GM19240 (cell line): ENCODE results near the gene TRAF3.
A peak's percentile ranks its signal among the peaks of the same experiment; 100 is the strongest.

Experiments
- DNase-seq: peaks from one replicate; pipeline ENCODE4 v3.0.0; 2011; ENCODE audit warnings: low spot score; ENCODE audit not compliant: insufficient read length

TRAF3 gene

DNA sequence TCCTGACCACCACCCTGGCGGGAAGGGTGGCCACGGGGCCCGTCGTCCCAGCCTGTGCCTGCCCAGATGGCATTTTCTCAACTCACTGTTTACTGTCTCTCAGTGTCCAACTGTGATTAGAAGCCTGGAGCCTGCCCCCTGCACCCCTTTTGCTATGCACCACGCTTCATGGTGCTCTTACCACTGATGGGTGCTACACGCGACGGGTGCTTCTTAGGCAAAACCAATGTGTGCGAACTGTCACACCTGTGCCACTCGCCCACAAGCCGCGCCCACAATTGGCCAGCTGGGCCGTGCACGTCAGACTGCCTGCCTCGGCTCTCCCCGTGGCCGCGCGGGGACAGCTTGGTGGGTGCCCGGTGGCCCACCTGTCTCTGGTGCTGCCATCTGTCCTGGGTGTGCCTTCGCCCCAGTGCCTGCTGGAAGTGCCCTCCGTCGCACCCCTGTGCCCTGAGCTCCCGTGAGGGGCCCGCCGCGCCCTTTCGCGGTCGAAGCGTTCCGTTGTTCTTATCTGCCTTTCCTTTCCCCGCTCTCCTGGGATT lies 130.1 kb downstream of the TRAF3 start:
- no peak for DNase-seq

DNA sequence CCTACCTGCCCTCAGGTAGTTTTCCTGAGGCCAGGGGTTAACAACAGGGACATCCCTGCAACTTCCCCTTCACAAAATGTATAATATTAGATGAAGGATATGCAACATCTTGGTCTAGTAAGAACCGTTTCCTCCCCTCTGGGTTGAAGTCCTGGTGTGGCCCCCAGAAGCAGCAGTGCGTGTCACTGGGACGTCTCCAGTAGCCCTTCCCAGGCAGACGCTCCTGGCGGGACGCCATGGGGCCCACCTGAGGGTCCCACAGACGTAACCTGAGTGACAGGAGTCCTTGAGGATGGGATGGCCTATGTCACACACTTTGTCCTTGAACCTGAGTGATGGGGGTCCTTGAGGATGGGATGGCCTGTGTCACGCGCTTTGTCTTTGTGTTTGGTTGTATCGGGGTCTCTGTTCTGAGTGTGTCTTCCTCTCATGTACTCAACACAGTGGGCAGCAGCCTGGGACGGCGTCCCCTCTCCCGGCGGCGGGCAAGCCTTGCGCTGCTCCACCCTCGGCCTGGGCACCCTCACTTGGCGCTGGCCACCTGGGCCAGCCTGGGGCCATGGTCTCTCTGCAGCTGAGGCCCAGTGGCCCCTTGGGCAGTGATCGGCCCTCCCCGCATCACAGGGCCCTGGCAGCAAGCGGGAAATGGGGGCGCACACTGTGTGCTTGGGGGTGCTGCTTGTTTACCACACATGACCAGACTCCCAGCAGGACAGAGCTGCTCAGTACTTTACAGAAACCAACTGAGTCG lies 130.9 kb downstream of the TRAF3 start:
- no peak for DNase-seq

DNA sequence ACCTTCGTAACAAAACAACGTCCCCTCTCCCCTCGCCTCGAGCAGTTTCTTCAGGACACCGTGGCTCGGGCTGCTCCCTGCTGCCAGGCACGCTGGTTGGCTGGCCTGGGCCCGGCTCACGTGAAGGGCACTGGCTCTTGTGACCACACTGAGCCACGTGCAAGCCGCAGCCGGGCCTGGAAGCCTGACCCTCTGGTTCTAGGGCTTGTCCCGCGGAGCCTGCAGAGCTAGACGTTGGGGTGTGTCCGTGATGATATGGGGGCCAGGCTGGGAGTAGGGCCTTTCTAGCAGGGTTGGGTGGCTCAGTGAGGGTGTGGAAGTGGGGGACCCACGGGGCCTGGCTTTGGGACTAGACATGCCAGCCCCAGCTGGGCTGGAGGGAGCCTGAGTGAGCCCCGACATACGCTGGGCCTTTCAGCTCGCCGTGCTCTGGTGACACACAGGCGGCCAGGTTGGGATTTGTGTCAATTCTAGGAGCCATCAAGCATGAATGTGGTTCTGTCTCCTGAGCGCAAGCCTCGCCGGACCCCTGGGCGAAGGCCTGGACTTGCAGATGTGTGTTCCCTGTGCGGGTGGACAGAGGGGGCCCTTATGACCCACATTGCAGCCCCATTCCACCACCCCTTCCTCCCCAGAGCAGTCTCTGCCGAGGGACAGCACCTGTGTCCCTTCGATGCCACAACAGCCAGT lies 131.7 kb downstream of the TRAF3 start:
- no peak for DNase-seq

- DNase-seq, result no peak
These were observed 132.2 kb downstream of the TRAF3 start for GRCh38 chr14:102909462-102909861.

DNA sequence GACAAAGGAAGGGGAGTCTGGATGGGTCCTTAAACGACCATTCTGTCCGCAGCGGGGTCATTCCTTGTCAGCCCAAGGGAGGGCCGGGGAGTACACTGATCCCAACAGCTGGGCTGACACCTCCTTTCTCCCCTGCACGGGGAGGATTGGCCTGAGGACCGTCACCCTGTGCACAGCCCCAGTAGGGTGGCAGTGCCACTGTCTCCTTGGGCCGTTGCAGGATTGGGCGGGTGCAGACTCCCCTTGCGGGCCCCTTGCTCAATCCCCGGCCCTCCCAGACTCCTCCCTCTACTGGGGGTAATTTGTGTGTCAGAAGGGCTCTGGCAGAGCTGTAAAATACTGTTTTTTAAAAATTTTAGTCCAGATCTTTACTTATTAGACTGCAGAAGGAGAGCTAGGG lies 132.7 kb downstream of the TRAF3 start:
- no peak for DNase-seq

DNA sequence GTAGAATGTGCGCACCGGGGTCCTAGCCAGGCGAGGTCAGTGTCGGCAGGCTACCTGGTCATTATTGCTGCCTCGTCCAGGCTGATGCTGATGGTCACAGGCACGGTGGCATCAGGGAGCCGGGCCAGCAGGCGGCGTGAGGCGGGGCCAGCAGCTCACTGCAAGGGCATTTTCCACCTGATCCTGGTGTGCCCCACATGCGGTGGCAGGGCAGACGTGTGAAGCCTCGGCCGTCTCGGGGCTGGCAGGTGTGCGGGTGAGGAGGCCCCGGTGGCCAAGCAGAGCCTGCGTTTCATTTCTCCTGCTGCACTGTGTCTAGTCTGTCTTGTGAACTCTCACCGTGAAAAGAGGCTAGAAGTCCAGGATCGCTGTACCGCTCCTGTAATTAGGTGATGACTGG lies 133.2 kb downstream of the TRAF3 start:
- DNase-seq, result no peak

- DNase-seq, result no peak
These were observed 134.3 kb downstream of the TRAF3 start for GRCh38 chr14:102911541-102911951.

DNA sequence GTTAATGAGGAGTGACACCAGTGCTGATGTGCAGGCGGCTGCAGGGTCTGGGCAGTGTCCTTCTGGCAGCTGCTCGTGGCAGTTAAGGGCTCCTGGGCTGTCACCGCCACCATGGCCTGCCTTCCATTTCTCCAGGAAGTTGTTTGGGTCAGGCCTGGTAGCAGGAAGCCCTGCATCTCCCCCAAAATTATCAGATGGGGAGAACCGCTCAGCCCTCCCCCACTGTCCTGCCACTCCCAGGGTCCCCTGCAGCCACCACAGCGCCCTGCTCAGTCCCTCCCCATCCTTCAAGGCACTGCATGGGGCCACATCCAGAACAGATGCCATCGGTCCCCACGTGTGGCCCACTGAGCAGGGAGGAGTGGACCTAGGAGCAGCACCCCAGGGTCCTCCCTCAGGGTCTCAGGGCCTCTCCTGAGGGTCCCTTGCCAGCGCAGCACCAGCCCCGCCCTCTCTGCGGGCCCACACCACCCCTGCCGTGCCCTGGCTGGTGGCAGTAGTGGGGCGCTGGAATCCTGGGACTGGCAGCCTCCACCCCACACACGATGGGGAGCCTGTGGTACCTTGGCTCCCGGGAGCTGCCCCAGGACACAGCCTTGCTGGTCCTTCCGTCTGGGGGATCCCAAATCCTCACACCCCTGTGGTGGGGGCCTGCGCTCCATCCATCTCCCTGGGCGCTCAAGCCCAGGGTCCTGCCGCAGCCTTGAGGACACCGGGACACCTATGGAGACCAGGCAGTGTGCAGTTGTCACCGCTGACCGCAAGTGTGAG lies 134.9 kb downstream of the TRAF3 start:
- no peak for DNase-seq

GRCh38 chr14:102913341-102914211 lies 136.3 kb downstream of the TRAF3 start:
- no peak for DNase-seq

DNA sequence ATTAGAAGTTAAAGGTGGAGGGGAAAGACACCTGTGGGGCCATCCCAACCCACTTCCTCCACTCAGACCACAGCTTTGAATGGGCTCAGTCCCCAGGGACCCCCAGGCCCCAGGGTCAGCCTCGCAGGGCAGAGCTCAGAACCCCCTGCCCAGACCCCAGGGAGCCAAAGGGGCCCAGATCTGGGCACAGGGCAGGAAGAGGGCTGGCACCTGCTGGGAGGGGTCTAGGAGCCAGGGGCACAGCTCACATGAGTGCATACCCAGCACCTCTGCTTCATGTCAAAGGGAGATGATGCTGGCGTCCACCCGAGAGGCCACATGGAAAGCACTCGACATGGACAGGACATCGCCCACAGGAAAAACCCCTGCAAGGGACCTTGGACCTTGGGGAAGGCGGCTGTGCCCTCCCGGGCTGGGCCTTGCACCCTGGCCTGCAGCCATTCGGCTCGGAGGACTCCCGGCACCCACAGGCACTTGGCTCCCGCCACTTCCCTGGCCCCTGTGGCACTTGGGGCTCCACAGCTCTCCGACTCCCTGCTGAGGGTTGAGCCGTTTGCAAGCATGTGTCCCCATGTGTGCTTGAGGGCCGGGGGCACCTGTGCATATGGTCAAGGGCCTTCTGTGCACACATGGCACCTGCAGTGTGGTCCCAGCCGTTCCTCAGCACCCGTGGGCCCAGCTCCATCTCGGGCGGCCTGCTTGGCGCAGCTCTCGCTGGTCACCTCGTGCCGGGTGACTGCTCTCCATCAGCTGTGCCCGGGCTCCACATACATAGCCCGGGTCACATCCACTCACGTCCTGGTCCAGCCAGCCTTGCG lies 137.4 kb downstream of the TRAF3 start:
- DNase-seq, result no peak

DNA sequence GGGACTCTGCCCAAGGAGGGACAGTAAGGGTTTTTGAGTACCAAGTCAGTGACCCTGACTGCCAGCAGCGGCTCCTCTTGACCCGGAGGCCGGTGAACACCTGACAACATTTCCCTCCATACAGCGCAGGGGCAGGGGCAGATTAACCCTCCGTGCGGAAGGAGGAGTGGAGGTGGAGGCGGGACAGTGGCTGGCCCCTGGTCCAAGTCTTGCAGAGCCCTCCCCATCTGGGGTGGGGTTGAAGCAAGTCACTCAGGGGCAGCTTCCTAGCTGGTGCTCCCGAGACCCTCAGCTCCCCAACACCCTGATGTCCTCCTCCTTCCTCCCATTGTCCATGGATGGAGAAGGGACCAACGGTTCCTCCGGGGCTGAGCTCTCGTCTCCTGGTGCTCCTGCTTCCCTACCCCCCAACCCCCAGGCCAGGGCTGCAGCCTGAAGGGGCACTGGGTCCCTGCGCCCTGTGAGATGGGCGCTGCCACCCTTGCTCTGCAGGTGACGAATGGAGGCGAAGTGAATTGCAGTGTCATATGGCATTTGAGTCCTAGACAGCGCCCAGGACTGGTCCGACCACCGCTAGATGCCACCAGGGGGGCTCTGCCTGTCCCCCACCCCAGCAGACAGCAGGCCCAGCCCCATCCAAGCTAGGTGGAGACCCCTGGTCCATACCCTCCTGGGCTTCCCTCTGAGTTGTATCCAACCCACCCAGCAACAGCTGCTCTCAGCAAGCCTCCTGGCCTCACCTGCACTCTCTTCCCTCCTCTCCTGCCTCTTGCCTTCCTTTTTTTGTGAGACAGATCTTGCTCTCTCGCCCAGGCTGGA lies 138.3 kb downstream of the TRAF3 start:
- DNase-seq, result no peak

GRCh38 chr14:102916347-102917055 lies 139.3 kb downstream of the TRAF3 start:
- DNase-seq, result no peak

DNA sequence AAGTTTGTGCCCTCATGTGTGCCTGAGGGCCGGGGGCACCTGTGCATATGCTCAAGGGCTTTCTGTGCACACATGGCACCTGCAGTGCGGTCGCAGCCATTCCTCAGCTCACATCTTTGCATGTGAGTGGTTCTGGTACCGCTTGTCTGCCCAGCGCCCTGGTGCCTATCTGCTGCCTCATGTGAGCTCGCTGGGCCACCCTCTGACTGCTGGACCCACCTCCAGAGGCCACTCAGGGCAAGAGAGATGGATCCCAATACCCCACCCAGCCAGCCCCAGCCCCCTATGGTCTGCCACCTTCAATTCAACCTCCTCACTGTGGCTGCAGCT lies 139.8 kb downstream of the TRAF3 start:
- DNase-seq, result no peak

GRCh38 chr14:102917469-102918211 lies 140.4 kb downstream of the TRAF3 start:
- DNase-seq, result peak; percentile 91

- DNase-seq, result no peak
These were observed 141.2 kb downstream of the TRAF3 start for GRCh38 chr14:102918438-102918837.

DNA sequence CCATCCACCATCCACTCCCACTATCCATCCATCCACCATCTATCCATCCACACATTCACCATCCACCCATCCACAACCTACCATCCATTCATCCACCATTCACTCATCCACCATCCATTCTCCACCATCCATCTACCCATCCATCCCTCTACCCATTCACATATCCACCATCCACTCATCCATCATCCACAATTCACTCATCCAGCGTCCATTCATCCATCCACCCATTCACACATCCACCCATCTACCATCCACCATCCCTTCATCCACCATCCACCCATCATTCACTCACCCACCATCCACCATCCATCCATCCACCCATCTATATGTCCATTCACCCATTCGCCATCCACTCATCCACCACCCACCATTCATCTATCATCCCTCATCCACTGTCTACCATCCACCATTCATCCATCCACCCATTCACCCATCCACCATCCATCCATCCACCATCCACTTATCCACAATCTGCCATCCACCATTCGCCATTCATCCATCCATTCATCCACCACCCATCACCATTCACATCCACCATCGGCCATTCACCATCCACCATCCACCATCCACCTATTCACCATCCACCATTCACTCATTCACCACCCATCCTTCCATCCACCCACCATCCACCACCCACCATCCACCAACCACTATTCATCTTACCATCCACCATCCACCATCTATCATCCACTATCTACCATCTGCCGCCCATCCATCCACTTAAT lies 143.2 kb downstream of the TRAF3 start:
- no peak for DNase-seq

DNA sequence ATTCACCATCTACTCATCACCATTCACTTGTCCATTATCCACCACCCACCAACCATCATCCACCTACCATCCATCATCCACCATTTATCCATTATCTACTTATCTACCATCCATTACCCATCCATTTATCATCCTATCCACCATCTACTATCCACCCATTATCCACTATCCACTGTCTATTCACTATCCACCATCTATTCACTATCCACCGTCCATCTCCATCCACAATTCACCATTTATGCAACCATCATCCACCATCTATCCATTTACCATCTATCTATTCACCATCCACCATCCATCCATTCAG lies 143.7 kb downstream of the TRAF3 start:
- DNase-seq, result no peak
